HG02938 (cell line): ENCODE data around the gene PPARA.

Experiments
- ATAC-seq: cut with Tn5 transposase; IDR thresholded peaks from one replicate; pipeline ENCODE4 v1.9.1; 2021; ENCODE audit warnings: mild to moderate bottlenecking, moderate library complexity; ENCODE audit not compliant: unreplicated experiment

The PPARA gene

DNA sequence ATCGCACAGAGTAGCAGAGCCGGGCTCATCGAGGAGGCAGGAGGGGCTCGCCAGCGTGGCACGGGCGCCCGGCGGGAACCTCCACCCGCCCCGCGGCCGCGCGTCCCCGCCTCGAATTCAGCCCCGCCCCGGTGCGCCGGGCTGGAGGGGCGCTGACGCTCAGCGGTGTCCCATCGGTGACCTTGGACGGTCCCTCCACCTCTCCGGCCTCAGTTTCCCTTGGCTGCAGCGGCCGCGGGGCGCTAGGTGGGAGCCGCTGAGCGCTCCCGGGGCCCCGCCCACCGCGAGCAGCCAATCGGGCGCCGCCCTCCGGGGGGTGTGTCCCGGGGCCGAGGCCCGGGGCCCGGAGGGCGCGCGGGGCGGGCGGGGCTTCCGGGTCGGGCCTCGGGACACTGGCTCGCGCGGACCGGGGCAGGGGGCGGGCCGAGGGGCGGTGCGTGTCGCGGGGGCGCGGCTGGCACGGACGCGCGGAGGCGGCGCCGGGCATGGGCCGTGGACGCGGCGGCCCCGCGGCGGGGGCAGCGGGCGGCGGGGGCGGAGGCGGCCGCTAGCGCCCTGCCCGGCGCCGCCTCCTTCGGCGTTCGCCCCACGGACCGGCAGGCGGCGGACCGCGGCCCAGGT is at the start of gene PPARA:
Gene PPARA, plus strand, starts transcription at position 493 of the 621 bp plus-strand sequence. CDS start 47,858 bp downstream, outside the sequence.
- ATAC-seq, result peak; percentile 56

DNA sequence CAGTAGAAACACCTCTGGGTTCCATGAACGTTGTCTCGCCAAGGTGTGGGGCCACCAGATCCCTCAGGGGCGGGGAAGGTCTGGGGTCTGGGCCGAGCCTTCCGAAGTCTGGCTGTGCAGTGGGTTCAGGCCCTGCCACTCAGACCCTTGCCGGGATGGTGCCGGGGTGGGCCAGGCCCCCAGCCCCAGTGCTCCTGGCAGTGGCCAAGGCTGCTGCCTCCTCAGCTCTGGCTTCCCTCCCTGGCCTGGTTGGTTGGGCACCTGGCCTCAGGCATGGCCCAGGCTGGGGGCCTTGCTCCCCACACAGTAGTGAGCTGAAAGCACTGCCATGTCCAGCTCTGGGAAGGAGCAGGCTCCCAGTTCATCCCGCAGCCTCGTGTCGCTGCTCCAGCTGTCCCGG is 48.2 kb upstream of the PPARA start:
- ATAC-seq, result no peak

DNA sequence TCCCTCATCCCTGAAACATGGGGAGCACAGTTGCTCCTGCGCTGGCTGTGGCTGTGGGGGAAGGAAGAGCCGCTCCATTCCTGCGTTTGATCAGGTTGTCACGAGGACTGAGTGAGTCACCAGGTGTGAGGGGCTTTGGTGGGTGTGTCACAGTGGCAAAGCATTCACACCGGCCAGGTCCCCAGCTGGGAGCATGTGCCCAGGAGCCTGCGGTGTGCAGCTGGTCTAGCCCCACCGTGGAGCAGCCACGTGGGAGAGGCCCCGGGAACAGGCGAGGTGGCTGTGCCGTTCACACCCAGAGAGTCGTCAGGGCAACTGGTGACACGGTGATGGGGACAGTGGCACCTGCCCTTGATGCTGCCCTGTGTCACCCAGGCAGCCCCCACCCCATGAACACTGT is 47.6 kb upstream of the PPARA start:
- no peak for ATAC-seq

DNA sequence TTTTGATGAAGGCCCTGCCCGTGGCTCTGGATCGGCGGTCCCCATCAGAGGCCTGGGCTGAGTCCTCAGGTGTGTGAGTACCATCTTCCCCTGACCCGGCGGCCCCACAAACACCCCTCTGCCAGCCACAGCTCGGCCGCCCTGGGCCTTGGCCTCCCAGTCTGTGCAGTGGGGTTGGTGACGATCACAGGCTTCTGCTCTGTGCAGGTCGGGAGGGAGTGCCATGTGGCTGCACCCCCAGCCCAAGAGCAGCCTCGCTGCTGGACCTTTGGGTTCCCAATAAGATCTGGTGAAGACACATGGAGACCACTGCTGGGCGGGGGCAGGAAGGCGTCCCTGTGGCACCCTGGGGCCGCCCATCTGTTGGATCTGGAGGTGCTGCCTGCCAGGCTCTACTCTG is 47.1 kb upstream of the PPARA start:
- no peak for ATAC-seq

DNA sequence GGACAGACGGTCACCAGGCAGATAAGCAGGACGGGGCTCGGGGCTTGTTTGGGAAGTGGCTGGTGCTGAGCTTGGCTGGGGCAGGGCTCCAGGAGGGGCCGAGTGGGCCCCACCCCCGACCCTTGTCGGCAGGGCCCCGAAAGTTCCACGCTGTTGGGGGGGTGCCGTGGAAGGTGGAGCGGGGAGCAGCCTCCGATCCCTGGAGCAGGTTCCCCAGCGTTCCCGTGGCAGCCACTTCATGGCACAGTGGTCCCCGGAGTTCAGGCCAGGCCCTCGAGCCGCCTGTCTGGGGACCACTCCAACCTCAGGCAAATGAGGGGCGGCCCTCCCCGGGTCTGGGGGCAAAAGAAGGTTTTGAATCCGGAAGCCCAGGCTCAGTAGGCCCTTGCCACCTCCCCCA is 46.7 kb upstream of the PPARA start:
- ATAC-seq, result no peak

DNA sequence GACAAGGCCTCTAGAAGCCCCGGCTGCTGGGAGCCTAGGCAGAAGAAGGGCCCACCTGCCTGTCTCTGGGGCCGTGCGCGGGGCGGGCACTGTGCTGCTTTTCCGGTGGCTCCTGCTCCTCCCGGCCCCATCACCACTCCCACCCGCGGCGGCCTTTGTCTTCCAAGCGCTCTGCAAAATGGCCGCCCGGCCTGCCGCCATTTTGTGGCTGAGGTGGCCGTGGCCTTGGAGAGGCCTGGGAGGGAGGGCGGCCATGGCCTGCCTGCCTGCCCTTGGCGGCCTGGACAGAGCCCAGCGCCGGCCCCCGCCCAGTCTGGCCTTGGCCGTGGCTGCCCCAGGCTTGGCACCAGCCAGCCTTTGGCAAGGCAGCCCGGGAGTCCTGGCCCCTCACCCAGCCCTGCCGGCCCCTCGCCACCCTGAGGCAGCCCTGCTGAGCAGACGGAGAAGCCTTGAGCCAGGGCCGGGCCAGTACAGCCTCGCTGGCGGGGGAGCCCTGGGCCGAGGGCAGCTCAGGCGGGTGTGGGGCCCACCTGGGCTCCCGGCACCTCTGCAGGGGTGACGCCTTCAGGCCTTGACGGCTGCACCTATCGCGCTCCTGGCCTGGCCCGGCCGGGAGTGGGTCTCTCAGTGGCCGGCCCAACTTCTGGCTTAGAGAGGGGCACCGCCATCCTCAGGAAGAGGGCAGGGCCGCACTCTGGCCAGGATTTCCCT is 46.0 kb upstream of the PPARA start:
- no peak for ATAC-seq

DNA sequence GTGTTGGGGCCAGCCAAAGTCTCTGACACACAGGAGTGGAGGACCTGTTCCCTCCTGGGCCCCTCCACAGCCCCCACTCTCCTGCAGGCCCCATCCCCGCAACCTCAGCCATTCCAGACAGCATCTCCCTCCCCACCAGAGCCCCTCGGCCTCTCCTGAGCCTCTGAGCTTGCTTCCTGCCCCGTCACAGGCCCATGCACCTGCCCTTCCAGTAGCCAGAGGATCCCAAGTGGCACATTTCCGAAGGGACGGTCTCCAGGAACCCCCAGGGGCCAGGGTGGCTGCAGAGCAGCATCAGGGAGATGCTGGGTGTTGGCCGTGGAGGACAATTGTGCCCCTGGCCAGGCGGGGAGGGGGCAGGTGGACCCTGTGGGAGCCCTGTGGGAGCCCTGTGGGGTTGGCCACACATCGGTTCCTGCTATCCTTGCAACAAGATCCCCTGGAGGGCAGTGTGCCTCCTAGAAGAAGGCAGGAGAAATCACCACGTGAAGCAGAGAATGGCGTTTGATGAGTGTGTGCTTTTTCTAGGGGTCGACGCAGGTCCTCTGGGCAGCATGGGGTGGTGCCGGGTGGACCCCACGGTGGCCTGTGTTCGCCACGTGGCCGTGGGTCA is 45.3 kb upstream of the PPARA start:
- ATAC-seq, result no peak

DNA sequence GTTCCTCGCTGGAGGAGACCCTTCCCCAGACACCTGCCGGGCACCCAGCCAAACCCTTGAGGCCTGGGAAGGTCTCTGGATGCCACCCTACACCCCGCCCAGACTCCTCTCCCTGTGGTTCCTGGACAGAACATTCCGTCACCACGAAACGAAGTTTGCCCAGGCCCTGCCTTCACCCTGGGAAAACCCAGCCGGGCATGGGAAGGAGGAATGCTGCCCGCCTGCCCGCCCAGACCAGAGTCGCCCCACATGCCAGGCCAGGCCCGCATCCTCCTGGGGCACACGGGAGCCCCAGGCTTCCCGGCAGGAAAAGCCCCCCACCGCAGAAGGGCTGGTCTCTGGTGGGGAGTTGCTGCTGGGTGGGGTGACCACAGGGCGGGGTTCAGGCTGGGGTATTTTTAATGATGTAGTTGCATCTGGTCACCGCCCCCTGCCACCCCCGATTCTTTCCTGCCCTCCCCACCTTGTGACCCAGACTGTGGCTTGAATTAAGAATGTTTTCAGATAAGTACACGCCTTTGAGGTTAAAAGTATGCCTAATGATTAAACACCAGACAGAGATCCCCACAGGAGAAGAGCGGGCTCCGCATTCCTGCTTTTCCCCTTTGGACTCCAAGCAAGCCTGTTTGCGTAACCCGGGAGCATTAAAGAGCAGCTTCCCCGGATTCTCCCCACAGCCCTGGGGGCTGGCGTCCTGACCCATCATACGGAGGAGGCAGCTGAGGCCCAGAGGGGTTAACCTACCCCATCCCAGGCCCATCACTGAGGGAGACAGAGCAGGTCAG is 44.6 kb upstream of the PPARA start:
- ATAC-seq, result no peak

DNA sequence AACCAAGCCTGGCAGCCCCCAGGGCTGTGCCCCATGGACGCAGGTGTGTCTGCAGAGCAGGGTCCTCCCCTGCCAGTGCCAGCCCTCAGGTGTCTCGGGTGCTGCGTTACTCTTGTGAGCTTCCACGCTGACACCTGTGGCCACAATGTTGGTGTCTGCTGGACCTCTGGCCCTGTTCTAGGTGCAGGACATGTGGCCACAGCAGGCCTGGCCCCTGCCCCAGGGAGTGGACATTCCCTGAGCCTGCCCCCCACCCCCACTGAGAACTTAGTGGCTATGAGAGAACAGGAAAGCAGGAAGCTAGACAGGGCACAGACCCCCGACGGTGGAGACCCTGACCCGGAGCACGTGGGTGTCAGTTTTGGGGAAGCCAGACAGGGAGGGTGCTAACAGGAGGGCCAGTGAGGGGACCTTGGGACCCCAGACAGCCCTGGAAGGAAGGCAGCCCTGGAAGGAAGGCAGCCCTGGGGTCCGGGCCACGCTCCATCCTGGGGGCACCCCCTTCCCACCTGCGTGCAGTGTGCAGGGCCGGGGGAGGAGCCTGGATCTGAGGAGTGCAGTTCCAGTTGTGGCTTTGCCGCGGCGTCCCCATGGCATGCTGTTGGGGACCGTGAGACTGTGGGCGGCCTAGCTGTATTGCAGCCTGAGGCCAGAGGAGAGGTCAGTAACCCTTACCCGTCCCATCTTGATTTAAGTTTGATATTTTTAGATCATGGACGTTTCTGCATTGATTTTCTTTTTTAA is 43.9 kb upstream of the PPARA start:
- no peak for ATAC-seq

DNA sequence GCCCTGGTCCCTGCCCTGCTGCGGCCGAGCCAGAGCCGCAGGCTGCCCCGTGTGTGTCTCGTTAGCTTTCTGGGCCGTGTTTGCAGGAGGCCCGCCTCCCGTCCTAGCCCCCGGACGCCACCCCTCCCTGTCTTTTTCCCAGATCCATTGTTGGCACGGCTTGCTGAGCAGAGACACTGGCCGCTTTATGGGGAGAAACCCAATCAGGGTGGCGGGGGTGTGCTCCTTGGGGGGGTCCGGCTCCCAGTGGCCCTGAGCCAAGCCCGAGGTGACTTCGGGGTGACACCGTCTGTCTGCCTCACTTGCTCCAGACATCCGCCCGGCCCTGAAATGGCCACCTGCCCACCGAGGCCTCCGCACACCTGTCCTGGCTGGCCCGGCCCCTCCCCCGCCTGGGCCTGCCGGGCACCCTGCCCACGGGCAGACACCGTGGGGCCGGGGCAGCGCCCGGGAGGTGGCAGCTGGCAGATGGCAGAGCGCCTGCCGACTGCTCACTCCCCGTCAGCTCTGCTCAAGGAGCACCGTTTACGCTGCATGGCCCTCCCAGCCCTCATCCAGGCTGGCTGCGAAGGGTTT is 43.1 kb upstream of the PPARA start:
- ATAC-seq, result no peak

DNA sequence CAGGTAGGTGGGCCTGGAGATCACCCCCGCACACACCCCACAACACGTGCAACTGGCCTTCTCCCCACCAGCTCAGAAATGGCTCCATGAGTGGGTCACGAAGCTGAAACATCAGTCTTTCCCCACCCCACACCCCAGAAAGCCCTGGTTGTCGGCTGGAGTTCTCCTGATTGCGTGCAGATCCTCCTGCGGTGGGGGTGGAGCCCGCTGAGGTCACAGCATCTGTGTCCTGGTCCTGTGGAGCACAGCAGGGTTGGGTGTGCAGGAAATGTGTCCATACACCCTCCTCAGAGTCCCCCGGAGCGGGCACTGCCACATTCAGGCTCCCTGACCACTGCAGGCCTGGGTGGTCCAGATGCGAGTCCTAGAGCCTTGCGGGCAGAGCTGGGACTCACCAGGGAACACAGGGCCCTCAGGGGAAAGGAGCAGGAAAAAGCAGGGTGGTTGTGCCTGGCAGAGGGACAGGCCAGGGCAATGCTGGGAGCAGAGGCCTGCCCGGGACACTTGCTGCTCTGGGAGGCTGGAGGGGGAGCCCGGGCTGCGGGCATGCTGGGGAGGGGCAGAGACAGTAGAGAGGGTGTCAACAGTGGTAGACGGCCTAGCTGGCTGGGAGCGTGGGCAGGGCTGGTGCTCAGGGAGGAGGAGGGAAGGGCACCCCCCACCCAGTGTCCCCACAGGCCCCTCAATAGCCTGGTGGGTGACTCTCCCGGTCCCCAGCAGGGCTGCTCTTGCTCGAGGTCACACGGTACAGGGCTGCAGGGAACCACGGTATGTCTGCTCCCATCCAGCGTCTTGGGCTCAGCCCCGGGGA is 42.4 kb upstream of the PPARA start:
- no peak for ATAC-seq

DNA sequence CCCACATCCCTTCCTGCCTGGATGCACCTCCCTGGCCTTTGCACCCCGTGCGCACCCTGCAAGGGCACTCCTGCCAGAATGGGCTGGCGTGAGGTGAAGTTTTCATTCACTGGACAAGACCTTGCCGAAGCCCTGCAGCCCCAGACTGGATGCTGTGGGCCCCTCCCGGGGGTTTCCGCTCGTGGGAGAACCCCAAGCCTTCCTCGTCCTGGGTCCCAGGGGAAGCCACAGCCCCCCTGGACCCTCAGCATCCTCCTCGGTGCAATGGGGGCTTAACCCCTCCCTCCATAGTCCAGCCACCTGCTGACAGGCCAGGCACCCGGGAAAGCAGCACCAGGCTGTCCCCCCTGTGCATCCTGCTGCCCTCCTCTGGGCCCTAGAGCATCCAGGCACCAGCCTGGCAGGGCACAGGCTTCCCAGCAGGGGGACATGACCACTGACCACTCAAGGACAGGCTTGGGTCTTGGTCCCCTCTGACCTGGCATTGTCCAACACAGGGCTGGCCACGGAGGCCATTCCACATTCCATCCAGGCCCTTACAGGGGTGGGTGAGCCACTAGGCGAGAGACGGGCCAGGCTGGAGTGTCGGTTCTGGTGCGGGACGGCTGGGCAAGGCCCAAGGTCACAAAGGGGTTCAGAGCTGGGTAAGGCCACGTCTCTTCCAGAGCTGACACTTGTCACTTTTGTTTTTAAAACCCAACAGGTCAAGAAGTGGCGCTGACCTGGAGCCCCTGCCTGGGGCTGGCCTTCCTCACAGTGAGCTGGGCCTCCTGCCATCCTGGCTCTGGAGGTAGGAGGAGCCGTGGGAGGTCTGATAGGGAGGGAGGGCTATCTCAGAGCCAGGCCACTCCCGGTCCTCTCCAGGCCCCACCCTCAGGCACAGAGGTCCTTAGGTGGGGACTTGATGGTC is 41.5 kb upstream of the PPARA start:
- no peak for ATAC-seq

DNA sequence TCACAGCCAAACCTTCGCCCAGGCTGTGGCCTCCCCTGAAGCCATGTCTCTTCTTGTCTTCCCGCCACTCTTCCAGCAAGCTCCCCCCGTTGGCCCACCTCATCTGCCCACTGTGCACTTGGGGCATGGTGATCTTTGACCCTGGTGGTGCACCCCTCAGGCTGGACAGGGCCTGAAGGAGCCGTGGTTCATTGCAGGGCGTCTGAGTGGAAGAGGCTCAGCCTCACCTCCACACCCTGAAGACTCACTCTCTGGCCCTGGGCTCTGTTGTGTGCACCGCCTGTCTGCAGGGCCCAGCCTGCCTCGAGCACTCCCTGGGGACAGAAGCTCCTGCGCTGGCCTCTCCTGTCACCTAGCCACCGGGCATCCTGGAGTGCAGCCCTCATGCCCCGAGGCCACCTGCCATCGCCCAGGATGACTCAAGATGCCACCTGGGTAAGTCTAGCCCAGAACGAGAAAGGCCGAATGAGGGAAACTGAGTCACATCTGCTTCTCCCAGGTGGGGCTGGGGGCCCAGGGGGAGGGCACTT is 40.8 kb upstream of the PPARA start:
- ATAC-seq, result no peak

DNA sequence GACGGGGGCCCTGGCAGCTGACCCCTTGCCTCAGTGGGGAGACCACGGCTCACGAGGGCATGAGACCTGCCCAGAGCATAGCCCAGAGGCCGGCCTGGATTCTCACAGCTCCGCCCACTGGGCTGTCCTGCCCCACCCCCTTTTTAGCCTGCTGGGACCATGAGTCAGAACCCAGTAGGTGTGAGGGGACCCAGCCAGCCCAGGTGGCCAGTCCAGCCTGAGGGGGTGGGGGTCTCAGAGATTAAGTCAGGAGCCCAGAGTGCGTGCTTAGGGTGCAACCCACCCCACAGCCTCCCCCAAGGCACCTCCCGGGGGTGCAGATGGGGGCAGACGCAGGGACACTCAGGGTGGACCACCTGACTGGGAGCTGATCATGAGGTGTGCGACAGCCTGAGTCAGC is 40.1 kb upstream of the PPARA start:
- ATAC-seq, result no peak

DNA sequence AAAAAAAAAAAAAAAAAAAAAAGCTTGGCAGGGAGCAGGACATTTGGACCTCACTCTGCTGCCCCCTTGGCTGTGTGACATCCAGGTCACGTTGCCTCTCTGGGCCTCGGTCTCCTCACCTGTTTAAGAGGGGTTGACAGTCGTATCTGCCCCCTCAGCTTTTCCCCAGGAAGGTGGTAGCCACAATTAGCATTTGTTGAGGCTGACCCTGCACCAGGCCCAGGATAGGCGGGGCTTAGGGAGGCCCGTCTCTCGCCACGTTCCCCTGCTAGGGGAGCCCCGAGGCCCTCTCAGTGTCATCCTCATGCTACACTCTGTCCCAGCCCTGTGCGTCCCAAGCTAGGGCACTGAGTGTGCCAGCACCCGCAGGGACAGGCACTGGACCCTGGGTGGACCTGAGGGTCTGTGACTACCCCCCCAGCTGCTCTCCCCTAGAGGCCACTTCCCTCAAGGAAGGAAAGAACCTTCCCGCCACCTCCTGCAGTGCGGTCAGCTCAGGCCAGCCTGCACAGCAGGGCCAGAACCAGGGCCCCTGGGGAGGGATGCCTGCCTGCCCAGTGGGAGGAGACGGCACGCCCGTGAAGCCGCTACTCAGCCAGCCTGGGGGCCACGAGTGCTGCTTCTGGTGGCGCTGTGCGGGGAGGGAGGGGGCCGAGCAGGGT is 38.5 kb upstream of the PPARA start:
- no peak for ATAC-seq

DNA sequence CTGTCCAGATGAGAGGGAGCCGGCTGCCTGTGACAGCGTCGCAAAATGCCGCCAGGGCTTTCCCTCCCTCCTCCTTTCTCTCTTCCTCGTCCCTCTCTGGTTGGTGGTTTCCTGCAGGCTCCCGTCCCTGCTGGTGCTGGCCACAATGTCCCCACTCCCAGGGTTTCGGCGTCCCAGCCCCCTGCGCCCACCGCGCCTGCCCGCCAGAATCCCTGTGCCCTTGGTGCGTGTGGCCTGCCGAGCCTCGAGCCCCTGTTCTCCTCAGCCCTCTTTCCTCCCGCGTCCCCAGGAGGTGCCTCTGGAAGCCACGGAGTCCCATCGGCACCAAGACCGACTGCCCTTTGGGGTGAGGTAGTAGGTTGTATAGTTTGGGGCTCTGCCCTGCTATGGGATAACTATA is 37.9 kb upstream of the PPARA start:
- ATAC-seq, result no peak

DNA sequence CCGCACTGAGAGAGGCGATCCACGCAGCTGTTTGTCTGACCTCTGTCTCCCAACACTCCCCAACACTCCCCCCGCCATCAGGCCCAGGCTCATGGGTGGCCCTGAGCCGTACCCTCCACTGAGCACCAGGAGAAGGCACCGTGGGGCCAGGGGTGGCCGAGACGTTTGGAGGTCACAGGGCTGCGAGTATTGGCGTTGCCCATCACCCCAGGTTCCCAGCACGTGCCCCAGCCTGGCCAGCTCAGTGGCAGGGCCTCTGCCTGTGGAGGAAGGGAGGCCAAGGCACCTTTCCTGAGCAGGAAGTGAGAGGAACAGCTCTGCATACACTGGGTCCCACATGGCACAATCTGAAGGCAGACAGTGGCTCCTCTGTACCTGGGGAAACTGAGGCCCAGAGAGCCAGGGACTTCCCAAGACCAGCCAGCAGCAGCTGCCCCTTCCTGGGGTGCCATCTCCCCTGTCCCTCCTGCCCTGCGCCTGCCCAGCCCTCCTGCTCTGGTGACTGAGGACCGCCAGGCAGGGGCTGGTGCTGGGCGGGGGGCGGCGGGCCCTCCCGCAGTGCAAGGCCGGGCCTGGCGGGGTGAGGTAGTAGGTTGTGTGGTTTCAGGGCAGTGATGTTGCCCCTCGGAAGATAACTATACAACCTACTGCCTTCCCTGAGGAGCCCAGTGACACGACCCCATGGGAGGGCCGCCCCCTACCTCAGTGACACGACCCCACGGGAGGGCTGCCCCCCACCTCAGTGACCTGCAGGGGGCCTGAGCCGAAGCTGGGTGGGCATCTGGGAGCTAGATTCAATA is 37.0 kb upstream of the PPARA start:
- ATAC-seq, result no peak
